Measurements from ENCODE around the gene PLA2G10. TPM values are rescaled to one million over a fixed set of nuclear protein-coding genes. Genes with fewer than 3 reads are reported as not detected.

PLA2G10 gene
- total RNA-seq, 1 experiment from 2014 or later = 0.42 TPM

Other genes with a start within 250 kb of the PLA2G10 start
- gene PARN, start 64.0 kb downstream of the PLA2G10 start, total RNA-seq (2021) = 37.7 to 39.4 TPM (median 38.5 TPM) in 3 replicates
- gene BFAR, start 61.4 kb downstream of the PLA2G10 start, total RNA-seq (2021) = 56.1 to 70.3 TPM (median 59.4 TPM) in 3 replicates
- 0.92 to 2.3 TPM (median 1.4 TPM) in 3 replicates for gene NPIPA3, start 9.1 kb upstream of the PLA2G10 start, total RNA-seq (2021)
- gene NPIPA2, start 48.2 kb upstream of the PLA2G10 start, total RNA-seq (2021) = 12.1 to 20.8 TPM (median 19.5 TPM) in 3 replicates
- gene NOMO1, start 139.4 kb upstream of the PLA2G10 start, total RNA-seq (2021) = 100.0 to 112 TPM (median 101 TPM) in 3 replicates
- gene NPIPA1, start 243.1 kb upstream of the PLA2G10 start, total RNA-seq (2021) = 115 to 118 TPM (median 116 TPM) in 3 replicates